Kidney epithelial cell (primary cell): ENCODE measurements around the gene PRR5L. TPM values are rescaled to one million over a fixed set of nuclear protein-coding genes. Genes with fewer than 3 reads are reported as not detected.

Experiments
- DNase-seq: peaks from one replicate; pipeline ENCODE4 v3.0.0-alpha.2; 2010; ENCODE audit warnings: low read depth
- H3K27me3 ChIP-seq: 2 replicates; pipeline ENCODE4 v1.6.0; 2011; ENCODE audit warnings: low read length; ENCODE audit not compliant: control insufficient read depth, insufficient read depth
- H3K36me3 ChIP-seq: 2 replicates; pipeline ENCODE4 v1.5.1; 2011; ENCODE audit warnings: low read length; ENCODE audit not compliant: control insufficient read depth, insufficient read depth
- H3K4me3 ChIP-seq: 2 replicates; pipeline ENCODE4 v1.5.1; 2011; ENCODE audit warnings: low read depth, mild to moderate bottlenecking, control low read depth, low read length
- CTCF ChIP-seq: IDR thresholded peaks from 2 replicates; pipeline ENCODE4 v1.5.1; 2011; ENCODE audit warnings: mild to moderate bottlenecking, moderate library complexity, low read length, control low read depth, inconsistent platforms; ENCODE audit not compliant: insufficient read depth, poor library complexity, severe bottlenecking
- total RNA-seq: library from RNA; depleted of rRNA; stranded (reverse); fragments of >200 nt; gene quantifications from 2 replicates; pipeline ENCODE4 v1.2.3, GENCODE V29; 2015

Gene PRR5L
- total RNA-seq, 1 donor from 2014 or later = 15.9 TPM

- Histone ChIP-seq H3K4me3 (no peak overlapping the region), H3K27me3 (no peaks in the 10 kb centered on the region), H3K36me3 (peaks cover 2% of the 10 kb centered on the region)
- no peak for DNase-seq
- no peak for TF ChIP-seq CTCF
These were observed 136.0 kb downstream of the PRR5L start for GRCh38 chr11:36432093-36432469.

GRCh38 chr11:36432738-36433137, 136.7 kb downstream of the PRR5L start:
- Histone ChIP-seq H3K27me3 (no peaks in the 10 kb centered on the region), H3K36me3 (peaks cover 2% of the 10 kb centered on the region), H3K4me3 (no peak overlapping the region)
- no peak for TF ChIP-seq CTCF
- DNase-seq = no peak

GRCh38 chr11:36436064-36436463, 140.0 kb downstream of the PRR5L start:
- H3K27me3 ChIP-seq = no peaks in the 10 kb centered on the region
- no peak for TF ChIP-seq CTCF
- no peak overlapping the region for H3K4me3 ChIP-seq
- no peak for DNase-seq
- H3K36me3 ChIP-seq = peaks cover 2% of the 10 kb centered on the region

- no peak for DNase-seq
- Histone ChIP-seq H3K4me3 (no peak overlapping the region), H3K27me3 (no peaks in the 10 kb centered on the region), H3K36me3 (peaks cover 2% of the 10 kb centered on the region)
- TF ChIP-seq CTCF = no peak
These were observed 140.5 kb downstream of the PRR5L start for GRCh38 chr11:36436589-36436988.

GRCh38 chr11:36437413-36437812, 141.3 kb downstream of the PRR5L start:
- no peak for TF ChIP-seq CTCF
- no peak for DNase-seq
- peaks cover 2% of the 10 kb centered on the region for H3K36me3 ChIP-seq
- H3K4me3 ChIP-seq = no peak overlapping the region
- no peaks in the 10 kb centered on the region for H3K27me3 ChIP-seq

GRCh38 chr11:36438126-36438525, 142.0 kb downstream of the PRR5L start:
- Histone ChIP-seq H3K27me3 (no peaks in the 10 kb centered on the region), H3K4me3 (no peak overlapping the region), H3K36me3 (peaks cover 2% of the 10 kb centered on the region)
- no peak for DNase-seq
- TF ChIP-seq CTCF = no peak
